PC-3 (cell line): Measurements from ENCODE around the gene TLR5. TPM values are rescaled to one million over a fixed set of nuclear protein-coding genes. Genes with fewer than 3 reads are reported as not detected.
A peak's percentile ranks its signal among the peaks of the same experiment; 100 is the strongest.

ENCODE experiments used
- ATAC-seq: fragments of 200-7000 bp; cut with Tn5 transposase; 2 replicates; pipeline ENCODE4 v1.9.1; 2020; ENCODE audit warnings: mild to moderate bottlenecking, moderate library complexity
- BruUV-seq: library from RNA; stranded (reverse); fragments of 400-500 nt; replicated peaks from 2 replicates; lab custom pipeline; 2021; lab: Mats Ljungman, UMichigan
- CTCF ChIA-PET: fragments of 300-600 bp; sonication (Branson Sonifier 250); formaldehyde crosslinking; loops from one replicate; lab custom pipeline; 2022; ENCODE audit warnings: antibody characterized with exemption; lab: Charles Lee
- POLR2A ChIA-PET: fragments of 300-600 bp; sonication (Branson Sonifier 250); formaldehyde crosslinking; loops from one replicate; lab custom pipeline; 2022; ENCODE audit warnings: antibody characterized with exemption; ENCODE audit not compliant: unreplicated experiment; lab: Charles Lee
- DNase-seq: peaks from one replicate; pipeline ENCODE4 v3.0.0-alpha.2; 2015
- H2AFZ ChIP-seq: fragments of 300-600 bp; sonication (generic); 2 replicates; pipeline ENCODE4 v1.6.0; 2016; ENCODE audit warnings: antibody characterized with exemption, low read length
- H3F3A ChIP-seq: fragments of 300-600 bp; sonication (generic); one replicate; pipeline ENCODE4 v1.6.0; 2017; ENCODE audit warnings: antibody characterized with exemption, low read length, control low read depth, mild to moderate bottlenecking; ENCODE audit not compliant: unreplicated experiment
- H3K27ac ChIP-seq: fragments of 300-600 bp; sonication (generic); 2 replicates; pipeline ENCODE4 v1.5.1; 2016; ENCODE audit warnings: mild to moderate bottlenecking, low read length
- H3K27me3 ChIP-seq: fragments of 300-600 bp; sonication (generic); 2 replicates; pipeline ENCODE4 v1.6.1; 2016; ENCODE audit warnings: low read length, mixed read lengths
- H3K36me3 ChIP-seq: fragments of 300-600 bp; sonication (generic); 2 replicates; pipeline ENCODE4 v1.6.1; 2016; ENCODE audit warnings: low read depth, mixed run types, low read length, mixed read lengths
- H3K4me1 ChIP-seq: fragments of 300-600 bp; sonication (generic); 2 replicates; pipeline ENCODE4 v1.5.1; 2016; ENCODE audit warnings: low read length; ENCODE audit not compliant: insufficient read depth
- H3K4me2 ChIP-seq: fragments of 300-600 bp; sonication (generic); 2 replicates; pipeline ENCODE4 v1.6.0; 2016; ENCODE audit warnings: low read length
- H3K4me3 ChIP-seq: fragments of 300-600 bp; sonication (generic); 2 replicates; pipeline ENCODE4 v1.5.1; 2016; ENCODE audit warnings: mild to moderate bottlenecking, low read length, mixed read lengths
- H3K79me2 ChIP-seq: fragments of 300-600 bp; sonication (generic); 2 replicates; pipeline ENCODE4 v1.6.1; 2017; ENCODE audit warnings: low read length, mixed read lengths
- H3K9ac ChIP-seq: fragments of 300-600 bp; sonication (generic); 2 replicates; pipeline ENCODE4 v1.6.0; 2016; ENCODE audit warnings: mild to moderate bottlenecking, low read length
- H3K9me2 ChIP-seq: fragments of 300-600 bp; sonication (generic); replicated peaks from 2 replicates; pipeline ENCODE4 v1.6.1; 2016; ENCODE audit warnings: mixed run types, low read length, mixed read lengths
- H3K9me3 ChIP-seq: fragments of 300-600 bp; sonication (generic); 2 replicates; pipeline ENCODE4 v1.6.1; 2016; ENCODE audit warnings: low read length, mixed read lengths
- H4K20me1 ChIP-seq: fragments of 300-600 bp; sonication (generic); 2 replicates; pipeline ENCODE4 v1.6.1; 2016; ENCODE audit warnings: low read length, mixed read lengths
- CTCF ChIP-seq: fragments of 300-600 bp; sonication (generic); conservative IDR thresholded peaks from 2 replicates; pipeline ENCODE4 v1.5.1; 2017; ENCODE audit warnings: antibody characterized with exemption, low read depth, mild to moderate bottlenecking, low read length
- EZH2 ChIP-seq: fragments of 300-600 bp; sonication (generic); IDR thresholded peaks from one replicate; pipeline ENCODE4 v1.6.1; 2017; ENCODE audit warnings: antibody characterized with exemption, mild to moderate bottlenecking, low read length; ENCODE audit not compliant: unreplicated experiment
- EZH2phosphoT487 ChIP-seq: fragments of 300-600 bp; sonication (generic); IDR thresholded peaks from 2 replicates; pipeline ENCODE4 v1.6.1; 2018; ENCODE audit warnings: mild to moderate bottlenecking, antibody characterized with exemption, low read length, borderline replicate concordance
- intact Hi-C: fragments of 100-400 bp; cut with micrococcal nuclease; formaldehyde crosslinking; loops from 2 replicates; pipeline ENCODE4 v1.9.0; 2023
- total RNA-seq: library from RNA; depleted of rRNA; stranded (reverse); fragments of >200 nt; gene quantifications from 2 replicates; pipeline ENCODE4 v1.2.3, GENCODE V29; 2014

The TLR5 gene
- total RNA-seq, 1 experiment from 2014 or later: 1.2 TPM

GRCh38 chr1:223102797-223103533 is 40.1 kb downstream of the TLR5 start:
- ChIA-PET POLR2A (no interaction called here), CTCF (no interaction called here)
- Histone ChIP-seq H3K4me3 (no peak overlapping the region), H2AFZ (no peak overlapping the region), H3K27ac (no peak overlapping the region), H3K27me3 (no peaks in the 10 kb centered on the region), H3F3A (no peaks in the 10 kb centered on the region), H3K79me2 (no peaks in the 10 kb centered on the region), H3K4me1 (no peaks in the 10 kb centered on the region), H3K9me3 (no peaks in the 10 kb centered on the region), H3K9me2 (no peaks in the 10 kb centered on the region), H3K36me3 (no peaks in the 10 kb centered on the region), H4K20me1 (no peaks in the 10 kb centered on the region), H3K9ac (no peak overlapping the region), H3K4me2 (no peak overlapping the region)
- TF ChIP-seq CTCF: no peak
- TF ChIP-seq EZH2phosphoT487: no peak
- no peak for TF ChIP-seq EZH2
- DNase-seq (peak; percentile 14), ATAC-seq (no peak)
- no TSS peak for BruUV-seq
- intact Hi-C loops: no loop called here

DNA sequence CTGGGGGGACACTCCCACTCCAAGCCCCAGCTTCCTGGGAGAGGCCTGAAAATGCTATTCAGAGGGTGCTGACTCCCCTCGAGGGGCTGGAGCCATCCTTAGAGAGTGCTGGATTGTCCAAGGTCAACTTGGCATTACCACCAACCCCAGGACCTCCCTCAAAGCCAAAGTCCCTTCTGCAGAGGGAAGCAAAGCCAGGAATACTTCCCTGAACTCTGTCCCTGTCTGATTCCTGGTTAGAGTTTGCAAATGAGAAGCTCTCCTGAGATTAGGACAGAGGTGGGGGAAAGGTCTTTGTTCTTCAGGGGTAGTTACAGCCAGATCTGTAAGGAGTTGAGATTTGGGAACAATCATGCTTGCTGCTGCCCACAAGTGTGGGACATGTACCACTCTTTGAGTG is 45.3 kb downstream of the TLR5 start:
- Histone ChIP-seq H3F3A (no peaks in the 10 kb centered on the region), H3K4me3 (no peak overlapping the region), H3K9me2 (no peaks in the 10 kb centered on the region), H3K36me3 (no peaks in the 10 kb centered on the region), H3K79me2 (no peaks in the 10 kb centered on the region), H3K27me3 (no peaks in the 10 kb centered on the region), H2AFZ (no peak overlapping the region), H3K4me2 (no peak overlapping the region), H3K9ac (no peak overlapping the region), H3K4me1 (no peaks in the 10 kb centered on the region), H3K9me3 (no peaks in the 10 kb centered on the region), H3K27ac (no peak overlapping the region), H4K20me1 (no peaks in the 10 kb centered on the region)
- POLR2A ChIA-PET: no interaction called here
- no TSS peak for BruUV-seq
- DNase-seq (no peak), ATAC-seq (no peak)
- CTCF ChIA-PET: no interaction called here
- no peak for TF ChIP-seq EZH2
- TF ChIP-seq EZH2phosphoT487: no peak
- no peak for TF ChIP-seq CTCF
- intact Hi-C loops: no loop called here

- no peaks in the 10 kb centered on the region for H3K27me3 ChIP-seq
- no peaks in the 10 kb centered on the region for H3K9me2 ChIP-seq
- no TSS peak for BruUV-seq
- no peaks in the 10 kb centered on the region for H3K36me3 ChIP-seq
- DNase-seq (no peak), ATAC-seq (no peak)
- H3K4me1 ChIP-seq: no peaks in the 10 kb centered on the region
- TF ChIP-seq CTCF (no peak), EZH2 (no peak), EZH2phosphoT487 (no peak)
- ChIA-PET CTCF (no interaction called here), POLR2A (interaction anchor here (0.6 kb wide), 1 partner anchor 462 kb away, joined by 5 read pairs; no protein-coding TSS in a partner anchor)
- no peak overlapping the region for H3K27ac ChIP-seq
- H4K20me1 ChIP-seq: no peaks in the 10 kb centered on the region
- H3K9me3 ChIP-seq: no peaks in the 10 kb centered on the region
- H3F3A ChIP-seq: no peaks in the 10 kb centered on the region
- H3K9ac ChIP-seq: no peak overlapping the region
- no peak overlapping the region for H3K4me3 ChIP-seq
- intact Hi-C loops: no loop called here
- H3K79me2 ChIP-seq: no peaks in the 10 kb centered on the region
- no peak overlapping the region for H3K4me2 ChIP-seq
- no peak overlapping the region for H2AFZ ChIP-seq
Observed at GRCh38 chr1:223095870-223096269, 47.2 kb downstream of the TLR5 start.
